Fibroblast of mammary gland (primary cell): Measurements from ENCODE around the gene GRAMD4.

Experiments
- DNase-seq: peaks from one replicate; pipeline ENCODE4 v3.0.0-alpha.2; 2010; ENCODE audit warnings: low read depth
- H3K4me3 ChIP-seq: 2 replicates; pipeline ENCODE4 v1.5.1; 2011; ENCODE audit warnings: low read depth, mild to moderate bottlenecking, low read length, moderate library complexity; ENCODE audit not compliant: control insufficient read depth
- TF ChIP-seq, protein P1 (sequence below): conservative IDR thresholded peaks from 2 replicates; pipeline ENCODE4 v1.5.1; 2011; ENCODE audit warnings: low read depth, low read length, inconsistent platforms; ENCODE audit not compliant: control insufficient read depth, insufficient read depth

Gene GRAMD4

GRCh38 chr22:46676479-46676878 is 56.3 kb downstream of the GRAMD4 start:
- TF ChIP-seq, protein P1, sequence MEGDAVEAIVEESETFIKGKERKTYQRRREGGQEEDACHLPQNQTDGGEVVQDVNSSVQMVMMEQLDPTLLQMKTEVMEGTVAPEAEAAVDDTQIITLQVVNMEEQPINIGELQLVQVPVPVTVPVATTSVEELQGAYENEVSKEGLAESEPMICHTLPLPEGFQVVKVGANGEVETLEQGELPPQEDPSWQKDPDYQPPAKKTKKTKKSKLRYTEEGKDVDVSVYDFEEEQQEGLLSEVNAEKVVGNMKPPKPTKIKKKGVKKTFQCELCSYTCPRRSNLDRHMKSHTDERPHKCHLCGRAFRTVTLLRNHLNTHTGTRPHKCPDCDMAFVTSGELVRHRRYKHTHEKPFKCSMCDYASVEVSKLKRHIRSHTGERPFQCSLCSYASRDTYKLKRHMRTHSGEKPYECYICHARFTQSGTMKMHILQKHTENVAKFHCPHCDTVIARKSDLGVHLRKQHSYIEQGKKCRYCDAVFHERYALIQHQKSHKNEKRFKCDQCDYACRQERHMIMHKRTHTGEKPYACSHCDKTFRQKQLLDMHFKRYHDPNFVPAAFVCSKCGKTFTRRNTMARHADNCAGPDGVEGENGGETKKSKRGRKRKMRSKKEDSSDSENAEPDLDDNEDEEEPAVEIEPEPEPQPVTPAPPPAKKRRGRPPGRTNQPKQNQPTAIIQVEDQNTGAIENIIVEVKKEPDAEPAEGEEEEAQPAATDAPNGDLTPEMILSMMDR = no peak
- no peak for DNase-seq
- no peak overlapping the region for H3K4me3 ChIP-seq

DNA sequence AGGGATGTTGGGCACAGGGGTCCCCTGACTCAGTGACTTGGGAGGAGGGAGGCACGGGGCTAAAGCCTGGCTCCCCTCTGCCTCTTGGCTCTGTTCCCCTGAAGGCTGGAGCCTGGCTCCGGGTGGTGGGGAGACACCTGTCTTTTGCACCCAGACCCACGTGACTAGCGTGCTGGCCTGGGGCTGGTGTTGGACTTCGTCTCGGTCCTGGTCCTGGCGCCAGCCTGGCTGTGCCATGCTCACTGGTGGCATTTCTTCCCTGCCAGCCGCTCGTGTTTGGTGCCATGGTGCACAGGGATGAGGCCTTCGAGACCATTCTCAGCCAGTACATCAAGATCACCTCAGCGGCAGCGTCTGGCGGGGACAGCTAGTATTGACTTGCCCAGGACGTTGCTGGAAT is 56.7 kb downstream of the GRAMD4 start:
- no peak for DNase-seq
- TF ChIP-seq, protein P1 = no peak
- H3K4me3 ChIP-seq = no peak overlapping the region

GRCh38 chr22:46677323-46678002 is 57.3 kb downstream of the GRAMD4 start:
- no peak overlapping the region for H3K4me3 ChIP-seq
- TF ChIP-seq, protein P1 = no peak
- DNase-seq = no peak

DNA sequence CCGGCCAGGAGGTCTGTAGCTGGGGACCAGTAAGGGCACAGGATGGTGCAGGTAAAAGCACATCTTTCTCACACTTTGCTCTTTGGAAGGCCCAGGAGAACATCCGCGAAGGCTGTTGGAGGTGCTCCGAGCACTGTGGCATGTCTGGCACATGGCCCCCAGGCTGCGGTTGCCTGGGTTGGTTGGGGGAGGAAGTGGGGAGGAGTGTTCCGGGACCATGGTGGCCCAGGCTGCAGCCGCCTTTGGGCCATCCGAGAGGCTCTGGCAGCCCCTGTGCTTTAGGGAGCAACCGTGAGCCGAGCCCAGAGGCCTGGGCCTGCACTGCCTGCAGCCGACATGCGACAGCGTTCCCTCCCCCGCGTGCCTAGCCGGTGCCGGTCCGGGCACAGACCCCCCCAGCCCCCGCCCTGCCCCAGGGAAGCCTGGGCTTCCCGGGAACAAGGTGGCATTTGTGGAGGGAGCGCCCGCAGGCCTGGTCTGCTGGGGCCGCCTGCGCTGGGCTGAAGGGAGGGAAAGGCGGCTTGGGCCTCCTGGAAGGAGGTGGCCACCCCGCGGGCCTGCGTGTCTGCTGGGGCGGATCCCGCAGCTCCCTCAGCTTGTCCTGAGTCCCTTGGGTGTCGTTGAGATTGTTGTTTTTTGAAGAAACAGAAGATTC is 57.9 kb downstream of the GRAMD4 start:
- no peak for DNase-seq
- no peak overlapping the region for H3K4me3 ChIP-seq
- TF ChIP-seq, protein P1 = no peak

- peak; percentile 18 for DNase-seq
- no peak overlapping the region for H3K4me3 ChIP-seq
- TF ChIP-seq, protein P1 = no peak
Observed at GRCh38 chr22:46678785-46679700, 58.9 kb downstream of the GRAMD4 start.

- TF ChIP-seq, protein P1 = no peak
- DNase-seq = no peak
- H3K4me3 ChIP-seq = no peak overlapping the region
Observed at GRCh38 chr22:46679706-46680269, 59.6 kb downstream of the GRAMD4 start.
